Neural cell (in vitro differentiated cells): ENCODE measurements around the gene BORA. TPM values are rescaled to one million over a fixed set of nuclear protein-coding genes. Genes with fewer than 3 reads are reported as not detected.
A peak's percentile ranks its signal among the peaks of the same experiment; 100 is the strongest.

Experiments used
- H2AFZ ChIP-seq: fragments of 200-600, 300-800 bp; sonication (generic), shearing (Covaris generic); 2 replicates; pipeline ENCODE4 v1.6.0; 2014; ENCODE audit warnings: low read depth, mild to moderate bottlenecking, antibody characterized with exemption, low read length, moderate library complexity
- H3F3A ChIP-seq: fragments of 200-600 bp; shearing (Covaris generic); 2 replicates; pipeline ENCODE4 v1.6.1; 2016; ENCODE audit warnings: mild to moderate bottlenecking, moderate library complexity, mixed read lengths, antibody characterized with exemption, low read length; ENCODE audit not compliant: insufficient read depth, poor library complexity, severe bottlenecking
- H3K27ac ChIP-seq: fragments of 200-600, 300-800 bp; sonication (generic), shearing (Covaris generic); 2 replicates; pipeline ENCODE4 v1.5.1; 2014; ENCODE audit warnings: mild to moderate bottlenecking, low read length, moderate library complexity
- H3K27me3 ChIP-seq: fragments of 300-800, 200-600 bp; sonication (generic), shearing (Covaris generic); 2 replicates; pipeline ENCODE4 v1.6.0; 2014; ENCODE audit warnings: mild to moderate bottlenecking, low read depth, low read length, moderate library complexity; ENCODE audit not compliant: insufficient read depth
- H3K36me3 ChIP-seq: fragments of 300-800, 200-600 bp; sonication (generic), shearing (Covaris generic); 2 replicates; pipeline ENCODE4 v1.5.1; 2014; ENCODE audit warnings: mild to moderate bottlenecking, antibody characterized with exemption, low read length, moderate library complexity; ENCODE audit not compliant: insufficient read depth
- H3K4me2 ChIP-seq: fragments of 300-800, 200-600 bp; sonication (generic), shearing (Covaris generic); 2 replicates; pipeline ENCODE4 v1.6.0; 2014; ENCODE audit warnings: mild to moderate bottlenecking, low read length
- H3K4me3 ChIP-seq: fragments of 300-800, 200-600 bp; sonication (generic), shearing (Covaris generic); 2 replicates; pipeline ENCODE4 v1.5.1; 2014; ENCODE audit warnings: mild to moderate bottlenecking, low read length, moderate library complexity
- H3K79me2 ChIP-seq: fragments of 200-600 bp; shearing (Covaris generic); replicated peaks from 2 replicates; pipeline ENCODE4 v1.6.0; 2014; ENCODE audit warnings: mild to moderate bottlenecking, low read length, moderate library complexity; ENCODE audit not compliant: insufficient read depth
- H3K9ac ChIP-seq: fragments of 300-800, 200-600 bp; sonication (generic), shearing (Covaris generic); 2 replicates; pipeline ENCODE4 v1.6.1; 2016; ENCODE audit warnings: mild to moderate bottlenecking, low read length, mixed read lengths
- H3K9me2 ChIP-seq: fragments of 200-600 bp; shearing (Covaris generic); 2 replicates; pipeline ENCODE4 v1.6.1; 2016; ENCODE audit warnings: mild to moderate bottlenecking, low read length, mixed read lengths; ENCODE audit not compliant: insufficient read depth
- H3K9me3 ChIP-seq: fragments of 200-600, 300-800 bp; sonication (generic), shearing (Covaris generic); 2 replicates; pipeline ENCODE4 v1.6.1; 2016; ENCODE audit warnings: mild to moderate bottlenecking, mixed run types, low read length, moderate library complexity, mixed read lengths
- H4K20me1 ChIP-seq: fragments of 200-600 bp; shearing (Covaris generic); 2 replicates; pipeline ENCODE4 v1.6.1; 2016; ENCODE audit warnings: mild to moderate bottlenecking, mixed run types; ENCODE audit not compliant: insufficient read depth
- EP300 ChIP-seq: fragments of 450-650 bp; conservative IDR thresholded peaks from 2 replicates; pipeline ENCODE4 v1.6.1; 2014; ENCODE audit warnings: antibody characterized with exemption, mild to moderate bottlenecking, moderate library complexity; ENCODE audit not compliant: poor library complexity, severe bottlenecking
- EZH2 ChIP-seq: fragments of 200-600, 300-800 bp; shearing (Covaris generic), sonication (generic); IDR thresholded peaks from 2 replicates; pipeline ENCODE4 v1.6.1; 2014; ENCODE audit warnings: antibody characterized with exemption, low read length, borderline replicate concordance, mild to moderate bottlenecking; ENCODE audit not compliant: insufficient read depth, poor library complexity, severe bottlenecking
- MXI1 ChIP-seq: fragments of 450-650 bp; conservative IDR thresholded peaks from 2 replicates; pipeline ENCODE4 v1.6.1; 2014; ENCODE audit warnings: antibody characterized with exemption, mild to moderate bottlenecking; ENCODE audit not compliant: poor library complexity, severe bottlenecking
- POLR2AphosphoS5 ChIP-seq: IDR thresholded peaks from 2 replicates; pipeline ENCODE4 v1.6.1; 2012
- RAD21 ChIP-seq: fragments of 450-650 bp; conservative IDR thresholded peaks from 2 replicates; pipeline ENCODE4 v1.6.1; 2014; ENCODE audit warnings: antibody characterized with exemption, mild to moderate bottlenecking, moderate library complexity
- SMC3 ChIP-seq: fragments of 450-650 bp; conservative IDR thresholded peaks from 2 replicates; pipeline ENCODE4 v1.6.1; 2014; ENCODE audit warnings: antibody characterized with exemption, mild to moderate bottlenecking, moderate library complexity; ENCODE audit not compliant: poor library complexity
- TAF1 ChIP-seq: IDR thresholded peaks from 2 replicates; pipeline ENCODE4 v1.6.1; 2012; ENCODE audit warnings: low read depth
- polyA plus RNA-seq: library from polyadenylated mRNA; depleted of rRNA; stranded (reverse); fragments of >200 nt; gene quantifications from 2 replicates; pipeline ENCODE4 v1.2.3, GENCODE V29; 2014
- TF ChIP-seq, protein P1 (sequence below): IDR thresholded peaks from 2 replicates; pipeline ENCODE4 v1.6.1; 2012; ENCODE audit warnings: borderline replicate concordance
- TF ChIP-seq, protein P2 (sequence below): fragments of 450-650 bp; IDR thresholded peaks from 2 replicates; pipeline ENCODE4 v1.5.1; 2014; ENCODE audit warnings: antibody characterized with exemption, mild to moderate bottlenecking, moderate library complexity; ENCODE audit not compliant: poor library complexity, severe bottlenecking

The BORA gene
- polyA plus RNA-seq, 1 donor from 2014 or later, result 3.7 TPM

DNA sequence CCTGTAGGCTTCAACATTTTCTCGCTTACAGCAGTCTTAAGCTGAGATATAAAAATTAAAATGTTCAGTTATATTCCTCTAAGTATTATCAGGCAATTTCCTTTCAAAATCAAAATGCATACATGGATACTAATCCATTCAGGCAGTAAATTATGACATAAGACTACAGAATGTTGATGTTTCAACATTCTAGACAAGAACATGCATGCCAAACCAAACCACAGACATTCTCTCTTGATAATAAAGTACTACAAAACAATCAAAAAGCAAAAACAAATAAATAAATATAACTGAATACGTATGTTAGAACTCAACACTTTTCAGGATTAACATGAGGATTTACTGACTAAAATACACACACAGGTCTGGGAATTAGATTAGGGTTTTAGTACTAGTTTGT lies 46.3 kb downstream of the BORA start:
- Histone ChIP-seq H3K9me3 (no peaks in the 10 kb centered on the region), H3F3A (no peaks in the 10 kb centered on the region), H3K36me3 (peaks cover 17% of the 10 kb centered on the region), H3K4me2 (no peak overlapping the region), H3K27ac (no peak overlapping the region), H3K79me2 (peaks cover 4% of the 10 kb centered on the region), H4K20me1 (no peaks in the 10 kb centered on the region), H3K9ac (no peak overlapping the region), H3K27me3 (no peaks in the 10 kb centered on the region), H3K4me3 (no peak overlapping the region), H3K9me2 (no peaks in the 10 kb centered on the region), H2AFZ (no peak overlapping the region)
- no peak for TF ChIP-seq MXI1
- TF ChIP-seq POLR2AphosphoS5, result no peak
- TF ChIP-seq TAF1, result no peak
- no peak for TF ChIP-seq RAD21
- TF ChIP-seq EP300, result no peak
- TF ChIP-seq, protein P1, sequence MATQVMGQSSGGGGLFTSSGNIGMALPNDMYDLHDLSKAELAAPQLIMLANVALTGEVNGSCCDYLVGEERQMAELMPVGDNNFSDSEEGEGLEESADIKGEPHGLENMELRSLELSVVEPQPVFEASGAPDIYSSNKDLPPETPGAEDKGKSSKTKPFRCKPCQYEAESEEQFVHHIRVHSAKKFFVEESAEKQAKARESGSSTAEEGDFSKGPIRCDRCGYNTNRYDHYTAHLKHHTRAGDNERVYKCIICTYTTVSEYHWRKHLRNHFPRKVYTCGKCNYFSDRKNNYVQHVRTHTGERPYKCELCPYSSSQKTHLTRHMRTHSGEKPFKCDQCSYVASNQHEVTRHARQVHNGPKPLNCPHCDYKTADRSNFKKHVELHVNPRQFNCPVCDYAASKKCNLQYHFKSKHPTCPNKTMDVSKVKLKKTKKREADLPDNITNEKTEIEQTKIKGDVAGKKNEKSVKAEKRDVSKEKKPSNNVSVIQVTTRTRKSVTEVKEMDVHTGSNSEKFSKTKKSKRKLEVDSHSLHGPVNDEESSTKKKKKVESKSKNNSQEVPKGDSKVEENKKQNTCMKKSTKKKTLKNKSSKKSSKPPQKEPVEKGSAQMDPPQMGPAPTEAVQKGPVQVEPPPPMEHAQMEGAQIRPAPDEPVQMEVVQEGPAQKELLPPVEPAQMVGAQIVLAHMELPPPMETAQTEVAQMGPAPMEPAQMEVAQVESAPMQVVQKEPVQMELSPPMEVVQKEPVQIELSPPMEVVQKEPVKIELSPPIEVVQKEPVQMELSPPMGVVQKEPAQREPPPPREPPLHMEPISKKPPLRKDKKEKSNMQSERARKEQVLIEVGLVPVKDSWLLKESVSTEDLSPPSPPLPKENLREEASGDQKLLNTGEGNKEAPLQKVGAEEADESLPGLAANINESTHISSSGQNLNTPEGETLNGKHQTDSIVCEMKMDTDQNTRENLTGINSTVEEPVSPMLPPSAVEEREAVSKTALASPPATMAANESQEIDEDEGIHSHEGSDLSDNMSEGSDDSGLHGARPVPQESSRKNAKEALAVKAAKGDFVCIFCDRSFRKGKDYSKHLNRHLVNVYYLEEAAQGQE, result no peak
- no peak for TF ChIP-seq EZH2
- TF ChIP-seq, protein P2, sequence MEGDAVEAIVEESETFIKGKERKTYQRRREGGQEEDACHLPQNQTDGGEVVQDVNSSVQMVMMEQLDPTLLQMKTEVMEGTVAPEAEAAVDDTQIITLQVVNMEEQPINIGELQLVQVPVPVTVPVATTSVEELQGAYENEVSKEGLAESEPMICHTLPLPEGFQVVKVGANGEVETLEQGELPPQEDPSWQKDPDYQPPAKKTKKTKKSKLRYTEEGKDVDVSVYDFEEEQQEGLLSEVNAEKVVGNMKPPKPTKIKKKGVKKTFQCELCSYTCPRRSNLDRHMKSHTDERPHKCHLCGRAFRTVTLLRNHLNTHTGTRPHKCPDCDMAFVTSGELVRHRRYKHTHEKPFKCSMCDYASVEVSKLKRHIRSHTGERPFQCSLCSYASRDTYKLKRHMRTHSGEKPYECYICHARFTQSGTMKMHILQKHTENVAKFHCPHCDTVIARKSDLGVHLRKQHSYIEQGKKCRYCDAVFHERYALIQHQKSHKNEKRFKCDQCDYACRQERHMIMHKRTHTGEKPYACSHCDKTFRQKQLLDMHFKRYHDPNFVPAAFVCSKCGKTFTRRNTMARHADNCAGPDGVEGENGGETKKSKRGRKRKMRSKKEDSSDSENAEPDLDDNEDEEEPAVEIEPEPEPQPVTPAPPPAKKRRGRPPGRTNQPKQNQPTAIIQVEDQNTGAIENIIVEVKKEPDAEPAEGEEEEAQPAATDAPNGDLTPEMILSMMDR, result no peak
- no peak for TF ChIP-seq SMC3

DNA sequence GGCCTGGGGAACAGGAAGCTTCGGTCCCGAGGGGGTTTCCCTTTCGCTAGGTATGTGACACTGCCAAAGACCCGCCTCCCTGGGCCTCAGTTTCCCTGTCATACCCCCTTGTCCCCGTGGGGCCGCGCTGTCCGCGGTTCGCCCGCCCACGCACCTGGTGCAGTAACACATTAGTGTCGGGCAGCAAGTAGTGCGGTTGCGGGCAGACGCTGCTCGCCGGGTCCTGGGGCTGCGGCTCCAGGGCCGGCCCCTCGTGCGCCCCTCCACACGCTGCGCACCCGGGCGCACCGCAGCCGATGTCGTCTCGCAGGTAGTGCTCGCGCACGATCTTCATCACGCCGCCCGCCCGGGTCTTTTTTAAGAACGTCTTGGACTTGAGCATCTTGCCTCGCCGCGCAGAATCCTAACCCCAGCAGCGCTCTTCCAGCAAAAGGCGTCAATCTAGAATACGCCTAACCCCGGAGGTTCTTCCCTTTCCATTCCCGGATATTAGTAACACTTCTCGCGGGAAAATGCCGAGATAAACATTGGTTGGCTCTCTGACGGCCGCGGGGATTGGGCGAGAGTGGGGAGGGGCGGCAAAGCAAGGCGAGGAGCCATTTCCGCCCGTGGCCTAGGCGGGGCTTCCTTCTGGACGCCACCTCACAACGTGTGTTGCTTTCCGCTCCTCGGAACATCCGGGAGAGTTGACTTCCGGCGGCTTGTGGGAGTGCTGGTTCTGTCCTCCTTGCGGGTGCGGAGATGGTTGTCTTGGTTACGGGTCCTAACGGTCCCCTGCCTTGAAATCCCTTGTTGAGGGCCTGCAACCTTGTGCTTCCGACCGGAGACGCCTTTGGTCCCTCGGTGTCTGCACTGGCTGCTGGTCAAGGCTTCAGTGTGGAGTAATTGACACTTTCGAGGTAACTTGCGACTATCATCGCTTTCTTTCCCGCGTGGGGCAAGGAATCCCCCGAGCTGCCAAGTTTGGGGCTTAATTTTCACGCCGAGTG lies 54.0 kb downstream of the BORA start, which contains the start of the genes DIS3 and PIBF1:
TSS of gene DIS3 (minus strand) at position 450 of the 989 bp plus-strand sequence. CDS start at position 382, 68 bp downstream.
TSS of gene PIBF1 (plus strand) at position 683 of the 989 bp plus-strand sequence. CDS start 1,337 bp downstream, outside the sequence.
- Histone ChIP-seq H3K79me2 (peaks cover 74% of the 10 kb centered on the region), H3K27me3 (no peaks in the 10 kb centered on the region), H2AFZ (peak within 1 kb of the TSS; percentile 90), H3K9me2 (no peaks in the 10 kb centered on the region), H3K27ac (peak within 1 kb of the TSS; percentile 86), H3K9me3 (no peaks in the 10 kb centered on the region), H3K36me3 (peaks cover 4% of the 10 kb centered on the region), H3K4me3 (peak within 1 kb of the TSS; percentile 92), H3F3A (peaks cover 5% of the 10 kb centered on the region), H3K4me2 (peak within 1 kb of the TSS; percentile 85), H4K20me1 (no peaks in the 10 kb centered on the region), H3K9ac (peak within 1 kb of the TSS; percentile 85)
- TF ChIP-seq MXI1, result peak; percentile 92
- TF ChIP-seq SMC3, result peak; percentile 54
- TF ChIP-seq EZH2, result no peak
- TF ChIP-seq EP300, result peak; percentile 57
- TF ChIP-seq POLR2AphosphoS5, result peak; percentile 83
- TF ChIP-seq, protein P2, result peak; percentile 57
- TF ChIP-seq TAF1, result no peak
- TF ChIP-seq, protein P1, result peak; percentile 60
